IPS DF 6.9 (cell line): Measurements from ENCODE around the gene ZCCHC2.

Experiments used
- DNase-seq: peaks from one replicate; pipeline ENCODE4 v3.0.0-alpha.2; 2013; ENCODE audit warnings: low read depth, low spot score
- H3K27ac ChIP-seq: one replicate; pipeline ENCODE4 v1.5.1; 2013; ENCODE audit warnings: low read length, control low read depth
- H3K27me3 ChIP-seq: 2 replicates; pipeline ENCODE4 v1.6.1; 2013; ENCODE audit warnings: mild to moderate bottlenecking, low read length; ENCODE audit not compliant: control insufficient read depth, insufficient read depth
- H3K36me3 ChIP-seq: 2 replicates; pipeline ENCODE4 v1.6.1; 2013; ENCODE audit warnings: low read length; ENCODE audit not compliant: control insufficient read depth, insufficient read depth
- H3K4me1 ChIP-seq: 2 replicates; pipeline ENCODE4 v1.6.1; 2013; ENCODE audit warnings: low read length; ENCODE audit not compliant: control insufficient read depth, insufficient read depth
- H3K4me3 ChIP-seq: 2 replicates; pipeline ENCODE4 v1.5.1; 2013; ENCODE audit warnings: mild to moderate bottlenecking, low read length
- H3K9me3 ChIP-seq: 2 replicates; pipeline ENCODE4 v1.6.1; 2013; ENCODE audit warnings: low read length, inconsistent platforms; ENCODE audit not compliant: control insufficient read depth, insufficient read depth
- WGBS: extraction: QIAGEN DNeasy Blood & Tissue Kit; methylation state at CpG from one replicate; pipeline ENCODE4 v1.1.7; 2013; ENCODE audit warnings: mixed read lengths, missing lambda C conversion rate; ENCODE audit not compliant: insufficient read length, insufficient coverage; 5-methylcytosine and 5-hydroxymethylcytosine counted together

Gene ZCCHC2

GRCh38 chr18:62522504-62523254, at the start of gene ZCCHC2:
Gene ZCCHC2, plus strand, starts transcription at chr18:62523025. Its CDS starts 400 bp downstream, at chr18:62523425.
- WGBS = no CpG with 5 or more reads among the region's 87 CpGs
- peak; percentile 91 for DNase-seq

GRCh38 chr18:62479574-62479973, 43.3 kb upstream of the ZCCHC2 start:
- H3K36me3 ChIP-seq = no peaks in the 10 kb centered on the region
- WGBS = no CpG with 5 or more reads among the region's 1 CpG

More at GRCh38 chr18:62522504-62523254, at the start of gene ZCCHC2:
- H3K36me3 ChIP-seq = no peaks in the 10 kb centered on the region
- H3K27me3 ChIP-seq = peaks cover 5% of the 10 kb centered on the region; the same call in 1 of the 2 replicates
- no peaks in the 10 kb centered on the region for H3K9me3 ChIP-seq
- H3K4me3 ChIP-seq = peak within 1 kb of the TSS; percentile 79
- no peak within 1 kb of the TSS for H3K27ac ChIP-seq
- peaks cover 3% of the 10 kb centered on the region; the same call in 1 of the 2 replicates for H3K4me1 ChIP-seq

GRCh38 chr18:62480927-62481326, 41.9 kb upstream of the ZCCHC2 start:
- H3K4me3 ChIP-seq = no peak overlapping the region
- no peaks in the 10 kb centered on the region for H3K27me3 ChIP-seq
- H3K9me3 ChIP-seq = no peaks in the 10 kb centered on the region
- DNase-seq = no peak
- H3K36me3 ChIP-seq = no peaks in the 10 kb centered on the region
- no peak overlapping the region for H3K27ac ChIP-seq
- no peaks in the 10 kb centered on the region for H3K4me1 ChIP-seq

More at GRCh38 chr18:62479574-62479973, 43.3 kb upstream of the ZCCHC2 start:
- H3K4me3 ChIP-seq = no peak overlapping the region
- H3K27ac ChIP-seq = no peak overlapping the region
- DNase-seq = no peak
- no peaks in the 10 kb centered on the region for H3K27me3 ChIP-seq
- no peaks in the 10 kb centered on the region for H3K4me1 ChIP-seq
- H3K9me3 ChIP-seq = no peaks in the 10 kb centered on the region

- DNase-seq = no peak
- Histone ChIP-seq H3K36me3 (no peaks in the 10 kb centered on the region), H3K27me3 (no peaks in the 10 kb centered on the region), H3K9me3 (no peaks in the 10 kb centered on the region), H3K4me1 (no peaks in the 10 kb centered on the region), H3K4me3 (no peak overlapping the region), H3K27ac (no peak overlapping the region)
- WGBS = no CpG with 5 or more reads among the region's 8 CpGs
Measured at GRCh38 chr18:62484941-62485340, 37.9 kb upstream of the ZCCHC2 start.

GRCh38 chr18:62485684-62486083, 37.1 kb upstream of the ZCCHC2 start:
- no CpG with 5 or more reads among the region's 9 CpGs for WGBS
- DNase-seq = no peak
- no peak overlapping the region for H3K4me3 ChIP-seq
- no peaks in the 10 kb centered on the region for H3K9me3 ChIP-seq
- H3K27me3 ChIP-seq = no peaks in the 10 kb centered on the region
- H3K36me3 ChIP-seq = no peaks in the 10 kb centered on the region
- H3K4me1 ChIP-seq = no peaks in the 10 kb centered on the region
- no peak overlapping the region for H3K27ac ChIP-seq

- no peaks in the 10 kb centered on the region for H3K9me3 ChIP-seq
- H3K36me3 ChIP-seq = no peaks in the 10 kb centered on the region
- no peak overlapping the region for H3K4me3 ChIP-seq
- no peaks in the 10 kb centered on the region for H3K27me3 ChIP-seq
- WGBS = no CpG with 5 or more reads among the region's 4 CpGs
- DNase-seq = no peak
- no peaks in the 10 kb centered on the region for H3K4me1 ChIP-seq
- H3K27ac ChIP-seq = no peak overlapping the region
Measured at GRCh38 chr18:62486290-62486964, 36.4 kb upstream of the ZCCHC2 start.

- Histone ChIP-seq H3K27ac (no peak overlapping the region), H3K4me1 (no peaks in the 10 kb centered on the region), H3K27me3 (no peaks in the 10 kb centered on the region), H3K36me3 (no peaks in the 10 kb centered on the region), H3K9me3 (no peaks in the 10 kb centered on the region), H3K4me3 (no peak overlapping the region)
- no peak for DNase-seq
- WGBS = no CpG with 5 or more reads among the region's 5 CpGs
Measured at GRCh38 chr18:62487161-62487560, 35.7 kb upstream of the ZCCHC2 start.

GRCh38 chr18:62490967-62491695, 31.7 kb upstream of the ZCCHC2 start:
- H3K36me3 ChIP-seq = no peaks in the 10 kb centered on the region
- H3K27me3 ChIP-seq = no peaks in the 10 kb centered on the region
- H3K4me3 ChIP-seq = no peak overlapping the region
- no CpG with 5 or more reads among the region's 3 CpGs for WGBS
- no peaks in the 10 kb centered on the region for H3K4me1 ChIP-seq
- H3K9me3 ChIP-seq = no peaks in the 10 kb centered on the region
- no peak for DNase-seq
- no peak overlapping the region for H3K27ac ChIP-seq

- Histone ChIP-seq H3K36me3 (no peaks in the 10 kb centered on the region), H3K27ac (no peak overlapping the region), H3K4me3 (no peak overlapping the region), H3K9me3 (no peaks in the 10 kb centered on the region), H3K27me3 (no peaks in the 10 kb centered on the region), H3K4me1 (no peaks in the 10 kb centered on the region)
- no peak for DNase-seq
- WGBS = no CpG with 5 or more reads among the region's 17 CpGs
Measured at GRCh38 chr18:62493033-62493862, 29.6 kb upstream of the ZCCHC2 start.

- no peak for DNase-seq
- Histone ChIP-seq H3K4me3 (no peak overlapping the region), H3K36me3 (no peaks in the 10 kb centered on the region), H3K27me3 (no peaks in the 10 kb centered on the region), H3K4me1 (no peaks in the 10 kb centered on the region), H3K9me3 (no peaks in the 10 kb centered on the region), H3K27ac (no peak overlapping the region)
- no CpG with 5 or more reads among the region's 3 CpGs for WGBS
Measured at GRCh38 chr18:62494764-62495163, 28.1 kb upstream of the ZCCHC2 start.
